Right lobe of liver (tissue), 4 donors: Measurements from ENCODE around the gene NIP7.

Source experiments
- CTCF ChIP-seq, 4 donors: fragments of 200-600 bp in 3 of 4; fragments of 450-650 bp in 1 of 4; IDR thresholded peaks; one replicate each; pipeline versions ENCODE4 v1.5.1 to v1.8.0; 2016 to 2022; ENCODE audit warnings: antibody characterized with exemption in 4 of 4, mild to moderate bottlenecking in 2 of 4
- POLR2A ChIP-seq: fragments of 450-650 bp; IDR thresholded peaks from one replicate; pipeline ENCODE4 v1.6.1; 2017; ENCODE audit warnings: antibody characterized with exemption, mild to moderate bottlenecking
- donor health status: DM: no; HTN: no; CAD: no.
- donor health status: DM: no; HTN: no; CAD: no.
- donor health status: DM: no; HTN: yes; CAD: no.

- no peak for TF ChIP-seq CTCF (IDR thresholded peaks at IDR 0.05)
- TF ChIP-seq POLR2A: no peak
These were observed 23.0 kb upstream of the NIP7 start for GRCh38 chr16:69316595-69317034.
